Astrocyte of the cerebellum (primary cell): ENCODE data around the gene FCGR3B.
A peak's percentile ranks its signal among the peaks of the same experiment; 100 is the strongest.
"Not testable (repeated sequence)": the region's sequence is repeated elsewhere in the genome, so short reads cannot be mapped to it uniquely, and the experiment has no call there.

Experiments used
- DNase-seq: peaks from one replicate; pipeline ENCODE4 v3.0.0-alpha.2; 2011; ENCODE audit warnings: low read depth
- H3K4me3 ChIP-seq: 2 replicates; pipeline ENCODE4 v1.5.1; 2011; ENCODE audit warnings: mild to moderate bottlenecking, low read depth, low read length, moderate library complexity
- in situ Hi-C: cut with HindIII; loops from 2 replicates; pipeline ENCODE4 v1.10.0; 2017; ENCODE audit warnings: low sequenced_read_pairs

Gene FCGR3B

GRCh38 chr1:161623401-161624051 lies 7.5 kb downstream of the FCGR3B start:
- H3K4me3 ChIP-seq, in situ Hi-C loops, DNase-seq: not testable (repeated sequence)

GRCh38 chr1:161622054-161622453 lies 8.9 kb downstream of the FCGR3B start:
- in situ Hi-C loops, H3K4me3 ChIP-seq, DNase-seq: not testable (repeated sequence)

- peak overlapping the region; percentile 48 for H3K4me3 ChIP-seq
- DNase-seq, in situ Hi-C loops: not testable (repeated sequence)
These were observed 9.6 kb downstream of the FCGR3B start for GRCh38 chr1:161621181-161622000.

GRCh38 chr1:161620399-161620798 lies 10.6 kb downstream of the FCGR3B start:
- H3K4me3 ChIP-seq, DNase-seq, in situ Hi-C loops: not testable (repeated sequence)

- H3K4me3 ChIP-seq, in situ Hi-C loops: not testable (repeated sequence)
These were observed 12.5 kb downstream of the FCGR3B start for GRCh38 chr1:161618517-161618916.

GRCh38 chr1:161616417-161616816 lies 14.6 kb downstream of the FCGR3B start:
- DNase-seq, in situ Hi-C loops, H3K4me3 ChIP-seq: not testable (repeated sequence)

More at GRCh38 chr1:161618517-161618916, 12.5 kb downstream of the FCGR3B start:
- DNase-seq: not testable (repeated sequence)

- peak overlapping the region; percentile 42 for H3K4me3 ChIP-seq
- DNase-seq, in situ Hi-C loops: not testable (repeated sequence)
These were observed 17.8 kb downstream of the FCGR3B start for GRCh38 chr1:161613142-161613514.

- peak overlapping the region; percentile 42 for H3K4me3 ChIP-seq
- peak; percentile 94 for DNase-seq
- in situ Hi-C loops: not testable (repeated sequence)
These were observed 18.4 kb downstream of the FCGR3B start for GRCh38 chr1:161612322-161613141.

- peak overlapping the region; percentile 42 for H3K4me3 ChIP-seq
- DNase-seq, in situ Hi-C loops: not testable (repeated sequence)
These were observed 19.1 kb downstream of the FCGR3B start for GRCh38 chr1:161611866-161612321.

GRCh38 chr1:161610198-161610597 lies 20.8 kb downstream of the FCGR3B start:
- DNase-seq, H3K4me3 ChIP-seq, in situ Hi-C loops: not testable (repeated sequence)

GRCh38 chr1:161606541-161607336 lies 24.2 kb downstream of the FCGR3B start:
- H3K4me3 ChIP-seq, DNase-seq, in situ Hi-C loops: not testable (repeated sequence)

GRCh38 chr1:161605762-161606540 lies 25.0 kb downstream of the FCGR3B start:
- DNase-seq, in situ Hi-C loops: not testable (repeated sequence)
- peak overlapping the region; percentile 30 for H3K4me3 ChIP-seq

- in situ Hi-C loops, DNase-seq, H3K4me3 ChIP-seq: not testable (repeated sequence)
These were observed 26.0 kb downstream of the FCGR3B start for GRCh38 chr1:161605024-161605423.

- in situ Hi-C loops, H3K4me3 ChIP-seq, DNase-seq: not testable (repeated sequence)
These were observed 33.9 kb downstream of the FCGR3B start for GRCh38 chr1:161597077-161597476.

- in situ Hi-C loops, H3K4me3 ChIP-seq, DNase-seq: not testable (repeated sequence)
These were observed 35.4 kb downstream of the FCGR3B start for GRCh38 chr1:161595583-161595982.

GRCh38 chr1:161595173-161595572 lies 35.8 kb downstream of the FCGR3B start:
- DNase-seq, in situ Hi-C loops, H3K4me3 ChIP-seq: not testable (repeated sequence)
